Kidney (tissue), 14 donors: ENCODE data around the gene RNH1. TPM values are rescaled to one million over a fixed set of nuclear protein-coding genes. Genes with fewer than 3 reads are reported as not detected.

Source experiments
- DNase-seq, 5 donors: peaks; one replicate each; pipeline ENCODE4 v3.0.0-alpha.2; 2013 to 2020
- FAIRE-seq: peaks from 2 replicates; lab custom pipeline; 2012; peaks lifted over from hg19 to GRCh38; lab: Jason Lieb, UNC
- H3K27ac ChIP-seq, 2 donors: one replicate each; pipeline ENCODE4 v1.7.0; 2013; ENCODE audit warnings: low read depth in 2 of 2, low read length in 2 of 2, inconsistent platforms in 1 of 2
- H3K27me3 ChIP-seq: one replicate; pipeline ENCODE4 v1.7.1; 2013; ENCODE audit warnings: low read length, inconsistent platforms; ENCODE audit not compliant: control insufficient read depth, insufficient read depth
- H3K36me3 ChIP-seq, 3 donors: one replicate each; pipeline versions ENCODE4 v1.7.0 to v1.7.1; 2013; ENCODE audit warnings: low read length in 3 of 3, control low read depth in 1 of 3, inconsistent platforms in 1 of 3; ENCODE audit not compliant: insufficient read depth in 3 of 3, control insufficient read depth in 2 of 3
- H3K4me1 ChIP-seq, 3 donors: one replicate each; pipeline versions ENCODE4 v1.7.0 to v1.7.1; 2013; ENCODE audit warnings: low read length in 3 of 3, inconsistent platforms in 1 of 3, low read depth in 1 of 3; ENCODE audit not compliant: control insufficient read depth in 2 of 3, insufficient read depth in 2 of 3
- H3K4me3 ChIP-seq, 3 donors: one replicate each; pipeline versions ENCODE4 v1.7.0 to v1.8.1; 2013; ENCODE audit warnings: low read length in 3 of 3, control low read depth in 1 of 3, inconsistent platforms in 1 of 3
- H3K9ac ChIP-seq, 3 donors: one replicate each; pipeline versions ENCODE4 v1.7.0 to v1.7.1; 2013; ENCODE audit warnings: low read length in 3 of 3, control low read depth in 1 of 3, inconsistent platforms in 1 of 3
- H3K9me3 ChIP-seq, 3 donors: one replicate each; pipeline versions ENCODE4 v1.7.0 to v1.7.1; 2013; ENCODE audit warnings: low read length in 3 of 3, control low read depth in 1 of 3, inconsistent platforms in 1 of 3; ENCODE audit not compliant: control insufficient read depth in 2 of 3, insufficient read depth in 1 of 3
- CTCF ChIP-seq: IDR thresholded peaks from 3 replicates; pipeline ENCODE4 v1.5.1; 2012; ENCODE audit warnings: mild to moderate bottlenecking, moderate library complexity, borderline replicate concordance; ENCODE audit not compliant: insufficient read depth; ENCODE audit errors: extremely low read depth
- intact Hi-C: fragments of 100-400 bp; cut with DNase I; formaldehyde crosslinking; loops from one replicate; pipeline ENCODE4 v1.11.1; 2022
- polyA plus RNA-seq: library from polyadenylated mRNA; stranded (reverse); fragments of 350-450 nt; fragmentation: Illumina TruSeq; extraction: RNeasy Lipid Tissue Mini Kit (QIAGEN cat#74804); gene quantifications from one replicate; pipeline ENCODE4 v1.2.3, GENCODE V29; 2014; ENCODE audit warnings: low read depth, low replicate concordance; ENCODE audit not compliant: insufficient read depth
- total RNA-seq: library from RNA; stranded (reverse); fragmentation: NEBNext Ultra II Directional; extraction: Animal tissue kit (Norgen Biotek cat#: 25700); gene quantifications from one replicate; pipeline ENCODE4 v1.2.1, GENCODE V29; 2021
- donor health status: control.
- donor health status: control.
- donor health status: control.
- donor health status: control.
- donor health status: control.
- donor health status: DM: yes; HTN: yes; CAD: no.
- donor health status: Normal renal cell carcinoma (clear cell type).

The RNH1 gene
- total and polyA plus RNA-seq, 2 donors from 2014 or later, result 171 to 191 TPM

GRCh38 chr11:537622-538430, 30.8 kb upstream of the RNH1 start:
- no peak overlapping the region for H3K9ac ChIP-seq
- no peak overlapping the region for H3K27ac ChIP-seq
- H3K4me1 ChIP-seq, result peaks cover 0 to 23% (median 4%) of the 10 kb centered on the region in 3 donors
- H3K9me3 ChIP-seq, result no peaks in the 10 kb centered on the region
- no peak for TF ChIP-seq CTCF
- FAIRE-seq (no peak), DNase-seq (peak in 3 of 5 donors; percentile 7 to 70 (median 55))
- no peaks in the 10 kb centered on the region for H3K36me3 ChIP-seq
- intact Hi-C loops, result no loop called here
- H3K27me3 ChIP-seq, result no peaks in the 10 kb centered on the region
- H3K4me3 ChIP-seq, result peak overlapping the region in 2 of 3 donors; percentile 2 to 40

DNA sequence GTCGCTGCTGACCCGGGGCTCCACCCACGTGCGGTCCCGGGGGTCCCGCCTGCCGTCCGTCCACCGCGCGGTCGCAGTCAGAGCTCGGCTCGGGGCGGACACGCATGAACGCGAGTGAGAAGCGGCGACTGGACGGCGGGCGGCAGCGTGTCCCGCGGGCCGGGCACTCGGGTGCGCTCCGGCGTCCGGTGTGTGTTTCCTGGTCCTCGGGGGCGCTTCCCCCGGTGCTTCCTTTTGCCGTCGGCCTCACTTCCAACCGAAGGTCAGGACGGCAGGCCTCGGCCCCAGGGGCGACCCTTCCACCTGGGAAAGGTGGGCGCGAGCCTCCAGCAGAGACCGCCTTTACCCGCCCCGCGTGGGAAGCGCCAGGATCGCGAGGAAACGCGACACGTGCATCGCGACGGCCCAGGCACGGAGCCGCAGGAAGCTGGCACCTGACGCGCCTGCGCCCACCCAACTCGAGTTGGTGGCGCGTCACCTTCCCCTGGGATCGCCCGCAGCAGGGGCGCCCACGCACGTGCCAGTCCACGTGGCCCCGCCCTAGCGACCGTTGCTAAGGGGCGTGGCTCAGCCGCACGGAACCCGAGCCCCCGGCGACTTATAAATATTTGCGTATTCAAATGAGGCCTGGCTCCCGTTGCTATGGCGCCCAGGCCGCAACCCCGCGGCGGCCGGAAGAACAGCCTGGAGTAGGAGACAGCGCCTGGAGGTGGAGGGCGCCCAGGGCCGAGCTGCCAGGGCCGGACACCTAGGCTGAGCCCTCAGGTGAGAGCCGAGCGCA, 30.0 kb upstream of the RNH1 start, which contains the start of gene LRRC56:
Gene LRRC56, plus strand, starts transcription at position 687 of the 781 bp plus-strand sequence. CDS start 3,158 bp downstream, outside the sequence.
- FAIRE-seq (no peak), DNase-seq (peak; percentile 88 to 97 (median 93))
- H3K4me1 ChIP-seq, result peaks cover 0 to 23% (median 4%) of the 10 kb centered on the region in 3 donors
- no peaks in the 10 kb centered on the region for H3K36me3 ChIP-seq
- intact Hi-C loops, result no loop called here
- no peak for TF ChIP-seq CTCF
- peak within 1 kb of the TSS in 2 of 3 donors; percentile 2 to 40 for H3K4me3 ChIP-seq
- H3K27ac ChIP-seq, result peak within 1 kb of the TSS; percentile 61 to 67
- no peaks in the 10 kb centered on the region for H3K27me3 ChIP-seq
- no peak within 1 kb of the TSS for H3K9ac ChIP-seq
- H3K9me3 ChIP-seq, result no peaks in the 10 kb centered on the region

GRCh38 chr11:535519-536454, 28.7 kb upstream of the RNH1 start, which contains the start of gene HRAS:
TSS of gene HRAS (minus strand) at chr11:535576.
- Histone ChIP-seq H3K9ac (peak within 1 kb of the TSS in 2 of 3 donors; percentile 71 to 73), H3K27ac (peak within 1 kb of the TSS; percentile 60 to 63), H3K4me1 (peaks cover 0 to 23% (median 4%) of the 10 kb centered on the region in 3 donors), H3K4me3 (peak within 1 kb of the TSS; percentile 26 to 67 (median 50)), H3K27me3 (no peaks in the 10 kb centered on the region), H3K36me3 (no peaks in the 10 kb centered on the region), H3K9me3 (no peaks in the 10 kb centered on the region)
- DNase-seq, result peak; percentile 96 to 99 (median 97)
- FAIRE-seq, result no peak
- intact Hi-C loops, result no loop called here
- no peak for TF ChIP-seq CTCF
